Fibroblast of lung (primary cell): Measurements from ENCODE around the gene COL6A2. TPM values are rescaled to one million over a fixed set of nuclear protein-coding genes. Genes with fewer than 3 reads are reported as not detected.

ENCODE experiments used
- DNase-seq, 2 donors: peaks; one replicate each; pipeline versions ENCODE4 v3.0.0 to v3.0.0-alpha.2; 2010; ENCODE audit warnings: low read depth in 2 of 2
- H2AFZ ChIP-seq: 2 replicates; pipeline ENCODE4 v1.5.1; 2012; ENCODE audit warnings: low read length, control low read depth, inconsistent platforms
- H3K27ac ChIP-seq: 2 replicates; pipeline ENCODE4 v1.5.1; 2011; ENCODE audit warnings: low read length, control low read depth; ENCODE audit not compliant: insufficient read depth
- H3K27me3 ChIP-seq: 2 replicates; pipeline ENCODE4 v1.5.1; 2011; ENCODE audit warnings: mild to moderate bottlenecking, low read length; ENCODE audit not compliant: control insufficient read depth, insufficient read depth
- H3K36me3 ChIP-seq: 2 replicates; pipeline ENCODE4 v1.5.1; 2011; ENCODE audit warnings: low read length; ENCODE audit not compliant: control insufficient read depth, insufficient read depth
- H3K4me1 ChIP-seq: 2 replicates; pipeline ENCODE4 v1.5.1; 2011; ENCODE audit warnings: low read length; ENCODE audit not compliant: control insufficient read depth, insufficient read depth; ENCODE audit errors: extremely low read depth
- H3K4me2 ChIP-seq: 2 replicates; pipeline ENCODE4 v1.5.1; 2011; ENCODE audit warnings: low read length, control low read depth; ENCODE audit not compliant: insufficient read depth; ENCODE audit errors: extremely low read depth
- H3K4me3 ChIP-seq, 4 experiments: fragments of 200-600 bp in 1 of 4; sonication (generic) in 1 of 4; replicated peaks in 1 of 4; 2 replicates each; pipeline ENCODE4 v1.5.1; 2011 to 2016; ENCODE audit warnings: low read length in 4 of 4, low read depth in 3 of 4, mild to moderate bottlenecking in 3 of 4, control low read depth in 2 of 4, inconsistent platforms in 1 of 4, mixed read lengths in 1 of 4; ENCODE audit not compliant: insufficient read depth in 1 of 4; ENCODE audit errors: control extremely low read depth in 1 of 4
- H3K79me2 ChIP-seq: 2 replicates; pipeline ENCODE4 v1.5.1; 2012; ENCODE audit warnings: mild to moderate bottlenecking, low read length, inconsistent platforms; ENCODE audit not compliant: control insufficient read depth, insufficient read depth
- H3K9ac ChIP-seq: 2 replicates; pipeline ENCODE4 v1.5.1; 2011; ENCODE audit warnings: mild to moderate bottlenecking, low read length, control low read depth; ENCODE audit not compliant: insufficient read depth
- H3K9me3 ChIP-seq: 2 replicates; pipeline ENCODE4 v1.5.1; 2012; ENCODE audit warnings: low read depth, low read length; ENCODE audit not compliant: control insufficient read depth, insufficient read depth
- H4K20me1 ChIP-seq: 2 replicates; pipeline ENCODE4 v1.5.1; 2011; ENCODE audit warnings: low read length; ENCODE audit not compliant: control insufficient read depth, insufficient read depth; ENCODE audit errors: extremely low read depth
- CTCF ChIP-seq, 2 donors: IDR thresholded peaks in 1 of 2; conservative IDR thresholded peaks in 1 of 2; 1 replicate in 1 of 2; 2 replicates in 1 of 2; pipeline ENCODE4 v1.5.1; 2011 to 2012; ENCODE audit warnings: low read length in 2 of 2, control low read depth in 1 of 2, inconsistent platforms in 1 of 2, low read depth in 1 of 2, mild to moderate bottlenecking in 1 of 2
- EZH2 ChIP-seq: IDR thresholded peaks from 2 replicates; pipeline ENCODE4 v1.5.1; 2012; ENCODE audit warnings: low read length, control low read depth, mild to moderate bottlenecking; ENCODE audit errors: missing control alignments
- polyA plus RNA-seq, 2 donors: library from polyadenylated mRNA; depleted of rRNA in 1 of 2; stranded (reverse) in 1 of 2; unstranded in 1 of 2; fragments of >200 nt; gene quantifications; 2 replicates each; pipeline ENCODE4 v1.2.1, GENCODE V29; 2011 to 2012; ENCODE audit warnings: missing spikeins in 1 of 2
- total RNA-seq: library from RNA; depleted of rRNA; stranded (reverse); fragments of >200 nt; gene quantifications from 2 replicates; pipeline ENCODE4 v1.2.1, GENCODE V29; 2014

Gene COL6A2
- total and polyA plus RNA-seq, 2 donors (not counting 1 experiment from before 2014, with no cell fraction given): 702 to 782 TPM

- Histone ChIP-seq H3K79me2 (peaks cover 38% of the 10 kb centered on the region), H3K9ac (no peak overlapping the region), H4K20me1 (no peaks in the 10 kb centered on the region), H3K4me3 (no peak overlapping the region), H3K27ac (no peak overlapping the region), H3K36me3 (peaks cover 79% of the 10 kb centered on the region), H3K27me3 (no peaks in the 10 kb centered on the region), H3K4me1 (no peaks in the 10 kb centered on the region), H2AFZ (no peak overlapping the region), H3K9me3 (no peaks in the 10 kb centered on the region), H3K4me2 (no peak overlapping the region)
- DNase-seq: no peak
- no peak for TF ChIP-seq EZH2
- TF ChIP-seq CTCF (conservative IDR thresholded peaks at IDR 0.05 in 1 of 2, IDR thresholded peaks at IDR 0.05 in 1 of 2; ENCODE audit: low read depth in 1 of 2, low read length in 2 of 2): no peak
These were observed 22.7 kb downstream of the COL6A2 start for GRCh38 chr21:46120301-46121285.

- TF ChIP-seq CTCF (conservative IDR thresholded peaks at IDR 0.05 in 1 of 2, IDR thresholded peaks at IDR 0.05 in 1 of 2; ENCODE audit: low read depth in 1 of 2, low read length in 2 of 2) (no peak), EZH2 (no peak)
- no peaks in the 10 kb centered on the region for H3K4me1 ChIP-seq
- H3K27me3 ChIP-seq: no peaks in the 10 kb centered on the region
- H3K79me2 ChIP-seq: peaks cover 35% of the 10 kb centered on the region
- no peaks in the 10 kb centered on the region for H4K20me1 ChIP-seq
- H3K36me3 ChIP-seq: peaks cover 79% of the 10 kb centered on the region
- no peak overlapping the region for H3K4me2 ChIP-seq
- no peaks in the 10 kb centered on the region for H3K9me3 ChIP-seq
- no peak overlapping the region for H3K9ac ChIP-seq
- H2AFZ ChIP-seq: no peak overlapping the region
- no peak overlapping the region for H3K27ac ChIP-seq
- H3K4me3 ChIP-seq: no peak overlapping the region
- DNase-seq: no peak
These were observed 23.6 kb downstream of the COL6A2 start for GRCh38 chr21:46121286-46122221.

- H3K36me3 ChIP-seq: peaks cover 79% of the 10 kb centered on the region
- TF ChIP-seq CTCF (conservative IDR thresholded peaks at IDR 0.05 in 1 of 2, IDR thresholded peaks at IDR 0.05 in 1 of 2; ENCODE audit: low read depth in 1 of 2, low read length in 2 of 2): no peak
- TF ChIP-seq EZH2: no peak
- no peak overlapping the region for H3K27ac ChIP-seq
- no peaks in the 10 kb centered on the region for H4K20me1 ChIP-seq
- no peaks in the 10 kb centered on the region for H3K27me3 ChIP-seq
- DNase-seq: peak; percentile 71 to 95
- H3K4me3 ChIP-seq: no peak overlapping the region
- H3K4me2 ChIP-seq: no peak overlapping the region
- no peak overlapping the region for H2AFZ ChIP-seq
- H3K4me1 ChIP-seq: no peaks in the 10 kb centered on the region
- peaks cover 29% of the 10 kb centered on the region for H3K79me2 ChIP-seq
- no peak overlapping the region for H3K9ac ChIP-seq
- H3K9me3 ChIP-seq: no peaks in the 10 kb centered on the region
These were observed 24.3 kb downstream of the COL6A2 start for GRCh38 chr21:46122237-46122671.
